Neural progenitor cell (in vitro differentiated cells): ENCODE data around the gene STPG3. TPM values are rescaled to one million over a fixed set of nuclear protein-coding genes. Genes with fewer than 3 reads are reported as not detected.

Source experiments
- DNase-seq: peaks from one replicate; pipeline ENCODE4 v3.0.0-alpha.2; 2016; ENCODE audit warnings: low spot score
- H2AFZ ChIP-seq: fragments of 200-600 bp; sonication (generic); replicated peaks from 2 replicates; pipeline ENCODE4 v1.6.1; 2016; ENCODE audit warnings: antibody characterized with exemption
- H3F3A ChIP-seq: fragments of 200-600 bp; sonication (generic); 2 replicates; pipeline ENCODE4 v1.6.1; 2016; ENCODE audit warnings: antibody characterized with exemption, low read depth
- H3K27ac ChIP-seq: fragments of 200-600 bp; sonication (generic); 2 replicates; pipeline ENCODE4 v1.5.1; 2016; ENCODE audit warnings: mild to moderate bottlenecking
- H3K27me3 ChIP-seq: fragments of 200-600 bp; sonication (generic); 2 replicates; pipeline ENCODE4 v1.6.1; 2016; ENCODE audit warnings: mild to moderate bottlenecking, moderate library complexity
- H3K36me3 ChIP-seq: fragments of 200-600 bp; sonication (generic); 2 replicates; pipeline ENCODE4 v1.5.1; 2016
- H3K4me1 ChIP-seq: fragments of 200-600 bp; sonication (generic); 2 replicates; pipeline ENCODE4 v1.6.1; 2016; ENCODE audit warnings: mixed run types
- H3K4me2 ChIP-seq: fragments of 200-600 bp; sonication (generic); 2 replicates; pipeline ENCODE4 v1.6.1; 2016
- H3K4me3 ChIP-seq: fragments of 200-600 bp; sonication (generic); 2 replicates; pipeline ENCODE4 v1.5.1; 2016
- H3K79me2 ChIP-seq: fragments of 200-600 bp; sonication (generic); 2 replicates; pipeline ENCODE4 v1.6.1; 2016; ENCODE audit warnings: low read depth
- H3K9ac ChIP-seq: fragments of 200-600 bp; sonication (generic); 2 replicates; pipeline ENCODE4 v1.6.1; 2016
- H3K9me3 ChIP-seq: fragments of 200-600 bp; sonication (generic); 2 replicates; pipeline ENCODE4 v1.5.1; 2016; ENCODE audit warnings: low read depth
- H4K20me1 ChIP-seq: fragments of 200-600 bp; sonication (generic); 2 replicates; pipeline ENCODE4 v1.6.1; 2016; ENCODE audit warnings: low read depth
- H3K27ac Mint-ChIP-seq: 3 replicates; pipeline ENCODE4 v1.8.0; 2021; ENCODE audit warnings: mixed read lengths
- H3K27me3 Mint-ChIP-seq: 2 replicates; pipeline ENCODE4 v1.8.0; 2022; ENCODE audit warnings: low read depth, mild to moderate bottlenecking, inconsistent platforms, moderate library complexity, mixed read lengths; ENCODE audit not compliant: insufficient read depth
- H3K36me3 Mint-ChIP-seq: 3 replicates; pipeline ENCODE4 v1.8.0; 2021; ENCODE audit warnings: mixed read lengths
- H3K4me1 Mint-ChIP-seq: 3 replicates; pipeline ENCODE4 v1.8.0; 2021; ENCODE audit warnings: mixed read lengths
- H3K4me3 Mint-ChIP-seq: 3 replicates; pipeline ENCODE4 v1.8.0; 2021; ENCODE audit warnings: mild to moderate bottlenecking, moderate library complexity, mixed read lengths
- H3K9me3 Mint-ChIP-seq: 3 replicates; pipeline ENCODE4 v1.8.0; 2020; ENCODE audit warnings: mixed read lengths
- EZH2 ChIP-seq: fragments of 200-600 bp; sonication (generic); IDR thresholded peaks from 2 replicates; pipeline ENCODE4 v1.6.1; 2017; ENCODE audit warnings: antibody characterized with exemption, mild to moderate bottlenecking, moderate library complexity
- EZH2phosphoT487 ChIP-seq: fragments of 200-600 bp; sonication (generic); IDR thresholded peaks from 2 replicates; pipeline ENCODE4 v1.6.1; 2017; ENCODE audit warnings: antibody characterized with exemption
- total RNA-seq: library from RNA; depleted of rRNA; stranded (reverse); fragments of >200 nt; gene quantifications from 2 replicates; pipeline ENCODE4 v1.2.3, GENCODE V29; 2015; ENCODE audit warnings: low replicate concordance
- TF ChIP-seq, protein P1 (sequence below): fragments of 200-600 bp; sonication (generic); IDR thresholded peaks from 2 replicates; pipeline ENCODE4 v1.5.1; 2017; ENCODE audit warnings: antibody characterized with exemption, mild to moderate bottlenecking

The STPG3 gene
- total RNA-seq, 1 donor from 2014 or later: not detected

DNA sequence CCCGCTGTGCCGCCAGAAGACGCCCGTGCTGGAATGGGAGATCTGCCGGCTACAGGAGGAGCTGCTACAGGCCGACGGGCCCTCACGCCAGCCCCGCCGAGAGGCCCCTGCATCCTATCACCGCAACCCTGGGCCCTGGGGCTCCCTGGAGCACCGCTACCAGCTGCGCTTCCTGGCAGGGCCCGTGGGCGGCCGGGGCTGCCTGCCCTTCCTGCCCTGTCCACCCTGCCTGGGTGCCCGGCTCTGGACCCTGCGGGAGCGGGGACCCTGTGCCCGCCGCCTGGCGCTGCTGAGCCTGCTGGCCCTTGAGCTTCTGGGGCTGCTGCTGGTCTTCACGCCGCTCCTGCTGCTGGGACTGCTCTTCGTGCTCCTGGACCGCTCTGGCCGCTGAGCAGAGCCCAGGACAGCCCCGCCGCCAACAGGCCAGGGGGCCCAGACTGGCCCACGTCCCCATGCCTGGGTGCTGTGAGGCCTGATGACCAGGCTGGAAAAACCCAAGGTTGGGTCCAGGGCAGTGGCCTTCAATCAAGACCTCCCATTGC, 32.8 kb upstream of the STPG3 start:
- no peak overlapping the region for H3K4me2 ChIP-seq
- Mint-ChIP-seq H3K4me1 (no peaks in the 10 kb centered on the region), H3K4me3 (no peak overlapping the region), H3K36me3 (no peaks in the 10 kb centered on the region), H3K9me3 (no peaks in the 10 kb centered on the region), H3K27ac (no peak overlapping the region), H3K27me3 (peaks cover 2% of the 10 kb centered on the region)
- DNase-seq: no peak
- no peak overlapping the region for H3K4me3 ChIP-seq
- H3K27ac ChIP-seq: no peak overlapping the region
- H3K27me3 ChIP-seq: peaks cover 25% of the 10 kb centered on the region
- H3K9me3 ChIP-seq: no peaks in the 10 kb centered on the region
- H3K79me2 ChIP-seq: no peaks in the 10 kb centered on the region
- H3F3A ChIP-seq: peaks cover 11% of the 10 kb centered on the region
- peaks cover 13% of the 10 kb centered on the region for H3K4me1 ChIP-seq
- H4K20me1 ChIP-seq: peaks cover 7% of the 10 kb centered on the region
- H3K36me3 ChIP-seq: no peaks in the 10 kb centered on the region
- no peak overlapping the region for H3K9ac ChIP-seq
- TF ChIP-seq, protein P1, sequence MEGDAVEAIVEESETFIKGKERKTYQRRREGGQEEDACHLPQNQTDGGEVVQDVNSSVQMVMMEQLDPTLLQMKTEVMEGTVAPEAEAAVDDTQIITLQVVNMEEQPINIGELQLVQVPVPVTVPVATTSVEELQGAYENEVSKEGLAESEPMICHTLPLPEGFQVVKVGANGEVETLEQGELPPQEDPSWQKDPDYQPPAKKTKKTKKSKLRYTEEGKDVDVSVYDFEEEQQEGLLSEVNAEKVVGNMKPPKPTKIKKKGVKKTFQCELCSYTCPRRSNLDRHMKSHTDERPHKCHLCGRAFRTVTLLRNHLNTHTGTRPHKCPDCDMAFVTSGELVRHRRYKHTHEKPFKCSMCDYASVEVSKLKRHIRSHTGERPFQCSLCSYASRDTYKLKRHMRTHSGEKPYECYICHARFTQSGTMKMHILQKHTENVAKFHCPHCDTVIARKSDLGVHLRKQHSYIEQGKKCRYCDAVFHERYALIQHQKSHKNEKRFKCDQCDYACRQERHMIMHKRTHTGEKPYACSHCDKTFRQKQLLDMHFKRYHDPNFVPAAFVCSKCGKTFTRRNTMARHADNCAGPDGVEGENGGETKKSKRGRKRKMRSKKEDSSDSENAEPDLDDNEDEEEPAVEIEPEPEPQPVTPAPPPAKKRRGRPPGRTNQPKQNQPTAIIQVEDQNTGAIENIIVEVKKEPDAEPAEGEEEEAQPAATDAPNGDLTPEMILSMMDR: no peak
- TF ChIP-seq EZH2 (no peak), EZH2phosphoT487 (no peak)
- H2AFZ ChIP-seq: no peak overlapping the region

DNA sequence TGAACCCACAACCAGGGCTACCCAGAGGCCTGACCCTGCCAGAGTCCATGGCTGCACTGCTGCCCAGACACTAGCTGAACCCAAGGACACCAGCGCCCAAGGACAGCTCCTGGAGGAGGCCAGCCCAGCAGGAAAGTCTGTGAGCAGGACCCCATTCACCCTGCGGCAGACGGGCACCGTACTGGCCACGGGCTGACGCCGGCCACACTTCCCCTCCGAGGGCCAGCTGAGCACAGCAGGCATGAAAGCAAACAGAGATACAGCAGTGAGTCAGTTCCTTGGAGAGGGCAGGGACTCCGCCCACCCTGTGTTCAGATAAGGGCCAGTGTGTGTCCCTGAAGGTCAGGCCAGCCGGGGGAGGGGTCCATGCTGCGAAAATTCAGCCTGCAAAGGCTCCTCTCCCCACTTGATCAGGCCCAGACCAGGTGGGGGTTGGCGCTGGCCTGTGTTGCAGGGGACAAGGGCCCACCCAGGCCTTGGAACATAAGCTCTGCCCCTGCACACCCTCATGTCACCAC, 32.3 kb upstream of the STPG3 start:
- Histone ChIP-seq H2AFZ (no peak overlapping the region), H3K4me2 (no peak overlapping the region), H4K20me1 (peaks cover 7% of the 10 kb centered on the region), H3K79me2 (no peaks in the 10 kb centered on the region), H3K27ac (no peak overlapping the region), H3K4me3 (no peak overlapping the region), H3K4me1 (peaks cover 13% of the 10 kb centered on the region), H3K9me3 (no peaks in the 10 kb centered on the region), H3F3A (peaks cover 12% of the 10 kb centered on the region), H3K27me3 (peaks cover 25% of the 10 kb centered on the region), H3K36me3 (no peaks in the 10 kb centered on the region), H3K9ac (no peak overlapping the region)
- H3K36me3 Mint-ChIP-seq: no peaks in the 10 kb centered on the region
- no peak overlapping the region for H3K27ac Mint-ChIP-seq
- peaks cover 2% of the 10 kb centered on the region for H3K27me3 Mint-ChIP-seq
- H3K4me1 Mint-ChIP-seq: no peaks in the 10 kb centered on the region
- H3K9me3 Mint-ChIP-seq: no peaks in the 10 kb centered on the region
- no peak for DNase-seq
- no peak for TF ChIP-seq EZH2phosphoT487
- no peak for TF ChIP-seq EZH2
- no peak overlapping the region for H3K4me3 Mint-ChIP-seq

DNA sequence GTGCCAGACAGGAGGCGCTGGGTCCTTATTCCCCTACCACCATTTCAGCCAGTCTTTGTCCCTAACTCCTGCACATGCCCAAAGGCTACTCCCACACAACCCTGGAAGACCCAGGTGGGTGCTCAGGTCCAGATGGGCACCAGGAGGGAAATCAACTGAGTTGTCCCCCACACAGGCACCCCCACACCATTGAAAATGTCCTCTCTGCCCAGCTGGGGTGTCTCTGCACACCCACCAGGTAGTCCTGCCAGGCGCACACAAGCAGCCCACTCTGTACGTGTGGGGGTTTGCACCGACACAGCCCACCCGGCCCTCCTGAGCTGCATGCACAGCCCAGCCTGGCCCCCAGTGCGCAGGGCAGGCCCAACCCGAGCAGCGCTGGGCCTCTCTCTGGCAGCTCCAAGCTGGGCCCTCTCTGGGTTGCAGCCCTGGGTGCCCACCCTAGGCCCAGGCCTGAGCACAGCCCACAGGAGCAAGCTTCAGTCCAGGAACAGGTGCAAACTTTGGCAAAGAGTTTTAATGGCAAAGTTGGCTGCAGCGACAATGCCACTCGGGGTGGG, 31.2 kb upstream of the STPG3 start:
- H3K79me2 ChIP-seq: no peaks in the 10 kb centered on the region
- H3K9ac ChIP-seq: no peak overlapping the region
- peaks cover 25% of the 10 kb centered on the region for H3K27me3 ChIP-seq
- H3K27ac ChIP-seq: no peak overlapping the region
- peak overlapping the region; percentile 10 for H3K4me3 Mint-ChIP-seq
- H3K4me2 ChIP-seq: no peak overlapping the region
- H3K4me1 Mint-ChIP-seq: no peaks in the 10 kb centered on the region
- H3K36me3 ChIP-seq: no peaks in the 10 kb centered on the region
- H3K4me1 ChIP-seq: peaks cover 13% of the 10 kb centered on the region
- peaks cover 2% of the 10 kb centered on the region for H3K27me3 Mint-ChIP-seq
- H3K36me3 Mint-ChIP-seq: no peaks in the 10 kb centered on the region
- no peak for TF ChIP-seq EZH2phosphoT487
- TF ChIP-seq, protein P1: no peak
- no peak for TF ChIP-seq EZH2
- H3K9me3 Mint-ChIP-seq: no peaks in the 10 kb centered on the region
- DNase-seq: no peak
- H3K9me3 ChIP-seq: no peaks in the 10 kb centered on the region
- H2AFZ ChIP-seq: no peak overlapping the region
- H4K20me1 ChIP-seq: peaks cover 7% of the 10 kb centered on the region
- H3K4me3 ChIP-seq: no peak overlapping the region
- H3F3A ChIP-seq: peaks cover 12% of the 10 kb centered on the region
- no peak overlapping the region for H3K27ac Mint-ChIP-seq

DNA sequence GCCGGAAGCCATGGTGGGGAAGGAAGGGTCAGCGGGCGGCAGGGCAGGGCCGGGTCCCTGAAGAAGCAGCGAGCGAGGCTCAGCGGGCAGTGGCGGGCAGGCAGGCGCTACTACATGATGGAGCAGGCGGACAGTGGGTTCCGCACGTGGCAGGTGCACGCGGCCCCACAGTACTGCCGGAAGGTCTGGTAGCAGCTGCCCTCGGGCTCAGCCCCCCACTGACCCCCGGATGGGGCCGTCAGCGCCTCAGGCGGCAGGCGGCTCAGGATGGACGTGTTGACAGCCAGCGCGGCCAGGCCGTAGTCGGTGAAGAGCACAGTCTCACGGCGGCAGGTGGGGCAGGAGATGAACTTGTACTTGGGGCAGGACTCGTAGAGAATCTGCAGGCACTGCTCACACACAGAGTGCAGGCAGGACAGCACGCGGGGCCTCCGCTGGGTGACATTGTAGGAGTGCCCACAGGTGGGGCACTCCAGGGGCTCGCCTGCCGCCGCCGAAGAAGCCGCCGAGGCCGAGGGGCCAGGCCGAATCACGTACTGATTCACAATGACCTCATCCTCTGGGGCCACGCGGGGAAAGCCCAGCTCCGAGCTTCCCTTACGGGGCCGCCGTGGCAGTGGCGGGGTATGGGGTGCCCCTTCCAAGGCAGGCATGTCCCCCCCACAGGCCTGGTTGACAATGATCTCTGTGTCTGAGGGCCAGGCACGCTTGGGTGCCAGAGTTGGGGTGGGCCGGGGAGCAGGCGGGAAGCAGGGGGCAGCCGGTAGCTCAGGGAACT, 30.6 kb upstream of the STPG3 start:
- Histone ChIP-seq H3K27me3 (peaks cover 25% of the 10 kb centered on the region), H3K27ac (no peak overlapping the region), H3K4me2 (no peak overlapping the region), H2AFZ (no peak overlapping the region), H3K79me2 (no peaks in the 10 kb centered on the region), H3K9ac (no peak overlapping the region), H4K20me1 (peaks cover 7% of the 10 kb centered on the region), H3K36me3 (no peaks in the 10 kb centered on the region), H3K4me1 (peaks cover 13% of the 10 kb centered on the region), H3K9me3 (no peaks in the 10 kb centered on the region), H3F3A (peaks cover 12% of the 10 kb centered on the region), H3K4me3 (no peak overlapping the region)
- Mint-ChIP-seq H3K27me3 (peaks cover 2% of the 10 kb centered on the region), H3K4me1 (no peaks in the 10 kb centered on the region), H3K9me3 (no peaks in the 10 kb centered on the region), H3K27ac (no peak overlapping the region), H3K36me3 (no peaks in the 10 kb centered on the region), H3K4me3 (peak overlapping the region; percentile 57)
- no peak for DNase-seq
- TF ChIP-seq EZH2 (no peak), EZH2phosphoT487 (no peak)
- TF ChIP-seq, protein P1: no peak
